ENCODE measurements around the gene RUVBL2. TPM values are rescaled to one million over a fixed set of nuclear protein-coding genes. Genes with fewer than 3 reads are reported as not detected.
A peak's percentile ranks its signal among the peaks of the same experiment; 100 is the strongest.

The RUVBL2 gene
- 100 to 1,000 TPM; 187 to 189 TPM for total RNA-seq

DNA sequence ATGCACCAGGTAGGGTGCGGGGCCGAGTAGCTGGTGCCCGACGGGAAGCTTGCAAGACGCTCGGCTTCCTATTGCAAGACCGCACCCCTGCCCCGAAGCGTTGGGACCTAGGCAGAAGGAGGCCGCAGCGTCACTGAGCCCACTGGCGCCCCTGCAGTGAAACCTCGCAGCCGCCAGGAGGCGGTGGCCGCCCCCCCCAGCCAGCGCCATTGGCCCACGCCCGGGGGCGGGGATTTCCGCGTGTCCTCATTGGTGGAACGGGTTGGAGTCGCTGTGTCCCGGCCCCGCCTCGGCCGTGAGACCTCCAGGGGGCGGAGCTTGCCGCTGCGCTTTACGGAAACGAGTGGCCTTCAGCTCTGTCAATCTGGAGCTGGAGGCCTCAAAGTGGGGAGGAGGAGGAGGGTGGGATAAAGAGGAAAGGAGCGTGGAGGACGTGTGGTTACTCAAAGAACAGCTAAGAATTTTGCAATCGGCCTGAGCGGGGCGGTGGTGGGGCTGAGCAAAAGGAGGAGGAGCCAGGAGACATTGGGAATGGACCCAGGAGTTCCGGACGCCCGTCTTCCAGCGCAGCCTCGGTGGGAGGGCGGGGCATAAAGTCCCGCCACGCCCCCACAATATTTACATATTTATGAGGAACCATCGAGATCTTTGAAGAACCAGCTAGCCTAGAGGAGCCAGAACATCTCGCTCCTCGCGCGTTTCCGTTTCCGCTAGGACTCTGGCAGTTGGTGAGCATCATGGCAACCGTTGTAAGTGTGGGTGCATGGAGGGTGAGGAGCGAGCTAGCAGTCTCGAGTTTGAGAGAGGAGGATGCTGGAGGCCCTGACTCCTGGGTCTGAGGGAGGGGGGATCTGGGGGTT is at the start of gene RUVBL2, which contains the start of gene GYS1:
RUVBL2 (plus strand) TSS at position 713 of the 860 bp plus-strand sequence; CDS start at position 738, 25 bp downstream.
GYS1 (minus strand) TSS at position 135 of the 860 bp plus-strand sequence. CDS start 197 bp downstream, outside the sequence.
- peaks cover 22% of the 10 kb centered on the region for H3K4me1 Mint-ChIP-seq
- no peaks in the 10 kb centered on the region for H3K27me3 Mint-ChIP-seq
- H3K27ac Mint-ChIP-seq: peak within 1 kb of the TSS; percentile 96
- H3K36me3 Mint-ChIP-seq: peaks cover 27% of the 10 kb centered on the region
- DNase-seq: peak; percentile 100
- H3K9me3 Mint-ChIP-seq: no peaks in the 10 kb centered on the region
- peak within 1 kb of the TSS; percentile 100 for H3K4me3 Mint-ChIP-seq

GRCh38 chr19:48945415-48945814 is 48.3 kb upstream of the RUVBL2 start:
- no peaks in the 10 kb centered on the region for H3K4me1 Mint-ChIP-seq
- DNase-seq: no peak
- no peaks in the 10 kb centered on the region for H3K27me3 Mint-ChIP-seq
- no peak overlapping the region for H3K27ac Mint-ChIP-seq
- H3K4me3 Mint-ChIP-seq: no peak overlapping the region
- H3K9me3 Mint-ChIP-seq: peaks cover 4% of the 10 kb centered on the region
- H3K36me3 Mint-ChIP-seq: peaks cover 12% of the 10 kb centered on the region

GRCh38 chr19:48945817-48946216 is 47.9 kb upstream of the RUVBL2 start:
- no peak overlapping the region for H3K4me3 Mint-ChIP-seq
- peaks cover 10% of the 10 kb centered on the region for H3K36me3 Mint-ChIP-seq
- H3K27ac Mint-ChIP-seq: no peak overlapping the region
- H3K9me3 Mint-ChIP-seq: peaks cover 4% of the 10 kb centered on the region
- no peak for DNase-seq
- no peaks in the 10 kb centered on the region for H3K4me1 Mint-ChIP-seq
- no peaks in the 10 kb centered on the region for H3K27me3 Mint-ChIP-seq

- peaks cover 4% of the 10 kb centered on the region for H3K9me3 Mint-ChIP-seq
- no peak overlapping the region for H3K27ac Mint-ChIP-seq
- no peak overlapping the region for H3K4me3 Mint-ChIP-seq
- peaks cover 3% of the 10 kb centered on the region for H3K36me3 Mint-ChIP-seq
- DNase-seq: no peak
- H3K27me3 Mint-ChIP-seq: no peaks in the 10 kb centered on the region
- H3K4me1 Mint-ChIP-seq: no peaks in the 10 kb centered on the region
Observed at GRCh38 chr19:48946463-48947257, 47.0 kb upstream of the RUVBL2 start.

- Mint-ChIP-seq H3K27ac (no peak overlapping the region), H3K36me3 (peaks cover under 1% of the 10 kb centered on the region)
Observed at GRCh38 chr19:48947258-48947542, 46.5 kb upstream of the RUVBL2 start.

GRCh38 chr19:48950159-48950558 is 43.5 kb upstream of the RUVBL2 start:
- H3K9me3 Mint-ChIP-seq: peaks cover 4% of the 10 kb centered on the region
- H3K27me3 Mint-ChIP-seq: no peaks in the 10 kb centered on the region
- no peaks in the 10 kb centered on the region for H3K36me3 Mint-ChIP-seq
- no peak for DNase-seq
- no peak overlapping the region for H3K4me3 Mint-ChIP-seq
- no peak overlapping the region for H3K27ac Mint-ChIP-seq
- peaks cover 4% of the 10 kb centered on the region for H3K4me1 Mint-ChIP-seq

More at GRCh38 chr19:48947258-48947542, 46.5 kb upstream of the RUVBL2 start:
- no peak for DNase-seq
- Mint-ChIP-seq H3K27me3 (no peaks in the 10 kb centered on the region), H3K9me3 (peaks cover 4% of the 10 kb centered on the region), H3K4me3 (no peak overlapping the region), H3K4me1 (no peaks in the 10 kb centered on the region)

- Mint-ChIP-seq H3K27me3 (no peaks in the 10 kb centered on the region), H3K9me3 (peaks cover 4% of the 10 kb centered on the region), H3K27ac (no peak overlapping the region), H3K4me1 (peaks cover 10% of the 10 kb centered on the region), H3K4me3 (no peak overlapping the region), H3K36me3 (peaks cover 5% of the 10 kb centered on the region)
- no peak for DNase-seq
Observed at GRCh38 chr19:48950830-48951519, 42.7 kb upstream of the RUVBL2 start.

DNA sequence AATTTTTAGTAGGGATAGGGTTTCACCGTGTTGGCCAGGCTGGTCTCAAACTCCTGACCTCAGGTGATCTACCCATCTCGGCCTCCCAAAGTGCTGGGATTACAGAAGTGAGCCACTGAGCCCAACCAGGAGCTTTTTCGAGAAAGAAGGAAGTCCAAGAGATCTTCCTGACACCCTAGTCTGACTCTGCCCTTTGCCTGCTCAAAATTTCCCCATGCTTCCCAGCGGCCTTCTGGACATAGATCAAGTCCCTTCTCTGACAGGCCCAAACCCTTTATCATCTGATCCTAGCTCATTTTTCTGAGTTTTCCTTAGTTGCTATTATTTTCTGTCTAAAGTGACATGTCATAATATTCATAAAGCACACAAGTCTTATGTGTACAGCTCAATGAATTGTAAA is 40.5 kb upstream of the RUVBL2 start:
- Mint-ChIP-seq H3K27me3 (no peaks in the 10 kb centered on the region), H3K4me1 (peaks cover 21% of the 10 kb centered on the region), H3K27ac (no peak overlapping the region), H3K36me3 (peaks cover 23% of the 10 kb centered on the region), H3K4me3 (no peak overlapping the region), H3K9me3 (peaks cover 2% of the 10 kb centered on the region)
- DNase-seq: no peak

- H3K4me3 Mint-ChIP-seq: peak overlapping the region; percentile 84
- H3K27ac Mint-ChIP-seq: peak overlapping the region; percentile 90
- no peaks in the 10 kb centered on the region for H3K27me3 Mint-ChIP-seq
- H3K9me3 Mint-ChIP-seq: no peaks in the 10 kb centered on the region
- H3K36me3 Mint-ChIP-seq: peaks cover 29% of the 10 kb centered on the region
- DNase-seq: no peak
- H3K4me1 Mint-ChIP-seq: peaks cover 23% of the 10 kb centered on the region
Observed at GRCh38 chr19:48953990-48954594, 39.6 kb upstream of the RUVBL2 start.

DNA sequence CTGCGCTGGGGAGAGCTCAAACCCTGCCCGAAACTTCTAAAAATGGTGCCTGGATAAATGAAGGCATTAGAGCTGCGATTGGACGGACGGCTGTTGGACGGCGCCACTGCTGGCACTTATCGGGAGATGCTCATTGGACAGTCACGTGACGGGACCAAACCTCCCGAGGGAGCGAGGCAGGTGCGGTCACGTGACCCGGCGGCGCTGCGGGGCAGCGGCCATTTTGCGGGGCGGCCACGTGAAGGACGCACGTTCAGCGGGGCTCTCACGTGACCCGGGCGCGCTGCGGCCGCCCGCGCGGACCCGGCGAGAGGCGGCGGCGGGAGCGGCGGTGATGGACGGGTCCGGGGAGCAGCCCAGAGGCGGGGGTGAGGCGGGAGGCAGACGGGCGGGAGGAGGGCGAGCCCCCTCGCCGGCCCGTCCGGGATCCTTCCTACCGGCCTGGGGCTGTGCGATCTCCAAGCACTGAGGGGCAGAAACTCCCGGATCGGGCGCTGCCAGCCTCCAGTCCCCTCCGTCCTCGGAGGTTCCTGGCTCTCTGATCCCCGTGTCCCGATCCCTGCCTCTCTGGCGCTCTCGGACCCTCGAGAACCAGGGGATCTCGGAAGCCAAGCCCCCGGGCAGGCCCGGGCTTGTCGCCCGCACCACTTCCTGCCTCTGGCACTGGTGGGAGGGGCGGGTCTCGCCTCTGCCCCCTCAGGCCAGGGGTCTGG is 38.9 kb upstream of the RUVBL2 start, which contains the start of gene BAX:
BAX (plus strand) TSS at position 281 of the 713 bp plus-strand sequence; CDS start at position 335, 54 bp downstream.
- no peaks in the 10 kb centered on the region for H3K27me3 Mint-ChIP-seq
- peak; percentile 98 for DNase-seq
- peaks cover 34% of the 10 kb centered on the region for H3K36me3 Mint-ChIP-seq
- H3K27ac Mint-ChIP-seq: peak within 1 kb of the TSS; percentile 90
- peaks cover 25% of the 10 kb centered on the region for H3K4me1 Mint-ChIP-seq
- peak within 1 kb of the TSS; percentile 94 for H3K4me3 Mint-ChIP-seq
- H3K9me3 Mint-ChIP-seq: no peaks in the 10 kb centered on the region

GRCh38 chr19:48955308-48955958 is 38.3 kb upstream of the RUVBL2 start:
- no peaks in the 10 kb centered on the region for H3K9me3 Mint-ChIP-seq
- peaks cover 34% of the 10 kb centered on the region for H3K36me3 Mint-ChIP-seq
- H3K4me1 Mint-ChIP-seq: peaks cover 25% of the 10 kb centered on the region
- peak overlapping the region; percentile 94 for H3K4me3 Mint-ChIP-seq
- peak overlapping the region; percentile 89 for H3K27ac Mint-ChIP-seq
- DNase-seq: no peak
- H3K27me3 Mint-ChIP-seq: no peaks in the 10 kb centered on the region

GRCh38 chr19:48958006-48958405 is 35.7 kb upstream of the RUVBL2 start:
- H3K4me3 Mint-ChIP-seq: no peak overlapping the region
- DNase-seq: no peak
- no peaks in the 10 kb centered on the region for H3K9me3 Mint-ChIP-seq
- H3K27ac Mint-ChIP-seq: no peak overlapping the region
- peaks cover 42% of the 10 kb centered on the region for H3K4me1 Mint-ChIP-seq
- peaks cover 42% of the 10 kb centered on the region for H3K36me3 Mint-ChIP-seq
- no peaks in the 10 kb centered on the region for H3K27me3 Mint-ChIP-seq

DNA sequence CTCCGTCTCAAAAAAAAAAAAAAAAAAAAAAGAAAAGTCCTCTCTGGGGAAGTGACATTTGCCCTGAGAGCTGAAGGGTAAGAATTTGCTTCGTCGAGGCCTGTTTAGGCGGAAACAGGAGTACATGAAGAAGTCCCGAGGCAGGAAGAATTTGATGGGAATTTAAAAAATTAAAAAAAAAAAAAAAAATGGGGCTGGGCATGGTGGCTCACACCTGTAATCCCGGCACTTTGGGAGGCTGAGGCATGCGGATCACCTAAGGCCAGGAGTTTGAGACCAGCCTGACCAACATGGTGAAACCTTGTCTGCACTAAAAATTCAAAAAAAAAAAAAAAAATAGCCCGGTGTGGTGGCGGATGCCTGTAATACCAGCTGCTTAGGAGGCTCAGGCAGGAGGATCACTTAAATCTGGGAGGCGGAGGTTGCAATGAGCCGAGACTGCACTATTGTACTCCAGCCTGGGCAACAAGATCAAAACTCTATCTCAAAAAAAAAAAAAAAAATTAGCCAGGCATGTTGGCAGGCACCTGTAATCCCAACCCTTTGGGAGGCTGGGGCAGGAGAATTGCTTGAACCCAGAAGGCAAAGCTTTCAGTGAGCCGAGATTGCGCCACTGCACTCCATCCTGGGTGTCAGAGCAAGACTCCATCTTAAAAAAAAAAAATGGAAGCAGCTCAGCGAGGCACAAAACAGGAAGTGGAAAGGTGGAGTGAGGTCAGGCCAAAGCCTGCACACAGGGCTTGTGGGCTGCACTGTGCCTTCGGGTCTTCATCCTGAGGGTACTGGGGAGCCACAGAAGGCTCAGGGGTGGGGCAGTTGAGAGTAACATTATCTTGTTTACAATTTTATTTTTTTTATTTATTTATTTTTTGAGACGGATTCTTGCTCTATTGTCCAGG is 34.1 kb upstream of the RUVBL2 start:
- Mint-ChIP-seq H3K27ac (no peak overlapping the region), H3K4me1 (peaks cover 54% of the 10 kb centered on the region), H3K9me3 (no peaks in the 10 kb centered on the region), H3K36me3 (peaks cover 44% of the 10 kb centered on the region), H3K4me3 (no peak overlapping the region), H3K27me3 (no peaks in the 10 kb centered on the region)
- DNase-seq: peak; percentile 17
